HL-60 (cell line): ENCODE results near the gene ST6GALNAC2.

Experiments used
- DNase-seq, 2 experiments: peaks; one replicate each; pipeline ENCODE4 v3.0.0-alpha.2; 2010 to 2020; ENCODE audit warnings: low read depth in 1 of 2, low spot score in 1 of 2
- H3K27ac ChIP-seq: fragments of 250-450 bp; sonication (Bioruptor Pico); replicated peaks from 2 replicates; pipeline ENCODE4 v1.5.1; 2020; ENCODE audit warnings: mild to moderate bottlenecking, moderate library complexity
- H3K27me3 ChIP-seq: fragments of 250-450 bp; sonication (Bioruptor Pico); 2 replicates; pipeline ENCODE4 v1.5.1; 2021; ENCODE audit warnings: mild to moderate bottlenecking, moderate library complexity; ENCODE audit not compliant: insufficient read depth, poor library complexity, severe bottlenecking
- H3K4me3 ChIP-seq: replicated peaks from 2 replicates; pipeline ENCODE4 v1.5.1; 2011; ENCODE audit warnings: mild to moderate bottlenecking, control low read depth, low read length; ENCODE audit not compliant: insufficient read depth
- GABPA ChIP-seq: IDR thresholded peaks from 2 replicates; pipeline ENCODE4 v1.6.1; 2012; ENCODE audit warnings: low read depth
- POLR2AphosphoS5 ChIP-seq: IDR thresholded peaks from 2 replicates; pipeline ENCODE4 v1.6.1; 2012; ENCODE audit warnings: low read depth
- REST ChIP-seq: IDR thresholded peaks from 2 replicates; pipeline ENCODE4 v1.6.1; 2012; ENCODE audit warnings: low read depth; ENCODE audit not compliant: insufficient replicate concordance
- SPI1 ChIP-seq: IDR thresholded peaks from 2 replicates; pipeline ENCODE4 v1.6.1; 2012; ENCODE audit warnings: low read depth, mild to moderate bottlenecking, borderline replicate concordance
- TF ChIP-seq, protein P1 (sequence below): IDR thresholded peaks from one replicate; pipeline ENCODE4 v1.5.1; 2011; ENCODE audit warnings: low read length, control low read depth, inconsistent platforms; ENCODE audit not compliant: insufficient read depth

The ST6GALNAC2 gene

DNA sequence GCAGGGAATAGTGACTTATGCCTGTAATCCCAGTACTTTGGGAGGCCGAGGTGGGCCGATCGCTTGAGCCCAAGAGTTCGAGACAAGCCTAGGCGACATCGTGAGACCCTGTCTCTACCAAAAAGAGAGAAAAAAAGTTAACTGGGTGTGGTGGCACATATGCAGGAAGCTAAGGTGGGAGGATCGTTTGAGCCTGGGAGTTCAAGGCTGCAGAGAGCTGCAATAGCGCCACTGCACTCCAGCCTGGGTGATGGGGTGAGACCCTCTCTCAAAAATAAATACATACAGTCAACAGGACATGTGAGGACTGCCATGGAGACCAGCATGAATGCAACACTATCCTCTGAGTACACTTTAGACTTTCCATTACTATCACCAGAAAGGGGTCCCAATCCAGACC lies 15.4 kb upstream of the ST6GALNAC2 start:
- peak overlapping the region; percentile 78 for H3K27ac ChIP-seq

GRCh38 chr17:76599694-76600460 lies 14.2 kb upstream of the ST6GALNAC2 start:
- Histone ChIP-seq H3K4me3 (no peak overlapping the region), H3K27me3 (no peaks in the 10 kb centered on the region), H3K27ac (peak overlapping the region; percentile 78)
- TF ChIP-seq REST: no peak
- peak; percentile 89 for TF ChIP-seq SPI1
- 0 out of 2 replicates have a peak, but pooled peaks have one; percentile 38 for TF ChIP-seq GABPA
- TF ChIP-seq, protein P1, sequence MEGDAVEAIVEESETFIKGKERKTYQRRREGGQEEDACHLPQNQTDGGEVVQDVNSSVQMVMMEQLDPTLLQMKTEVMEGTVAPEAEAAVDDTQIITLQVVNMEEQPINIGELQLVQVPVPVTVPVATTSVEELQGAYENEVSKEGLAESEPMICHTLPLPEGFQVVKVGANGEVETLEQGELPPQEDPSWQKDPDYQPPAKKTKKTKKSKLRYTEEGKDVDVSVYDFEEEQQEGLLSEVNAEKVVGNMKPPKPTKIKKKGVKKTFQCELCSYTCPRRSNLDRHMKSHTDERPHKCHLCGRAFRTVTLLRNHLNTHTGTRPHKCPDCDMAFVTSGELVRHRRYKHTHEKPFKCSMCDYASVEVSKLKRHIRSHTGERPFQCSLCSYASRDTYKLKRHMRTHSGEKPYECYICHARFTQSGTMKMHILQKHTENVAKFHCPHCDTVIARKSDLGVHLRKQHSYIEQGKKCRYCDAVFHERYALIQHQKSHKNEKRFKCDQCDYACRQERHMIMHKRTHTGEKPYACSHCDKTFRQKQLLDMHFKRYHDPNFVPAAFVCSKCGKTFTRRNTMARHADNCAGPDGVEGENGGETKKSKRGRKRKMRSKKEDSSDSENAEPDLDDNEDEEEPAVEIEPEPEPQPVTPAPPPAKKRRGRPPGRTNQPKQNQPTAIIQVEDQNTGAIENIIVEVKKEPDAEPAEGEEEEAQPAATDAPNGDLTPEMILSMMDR: no peak
- peak in 1 of 2 experiments; percentile 68 for DNase-seq

More for the DNA sequence above, 15.4 kb upstream of the ST6GALNAC2 start:
- Histone ChIP-seq H3K27me3 (no peaks in the 10 kb centered on the region), H3K4me3 (no peak overlapping the region)
- no peak for TF ChIP-seq POLR2AphosphoS5
- TF ChIP-seq REST: no peak
- TF ChIP-seq, protein P1: no peak
- TF ChIP-seq SPI1: no peak
- no peak for TF ChIP-seq GABPA
- no peak for DNase-seq

DNA sequence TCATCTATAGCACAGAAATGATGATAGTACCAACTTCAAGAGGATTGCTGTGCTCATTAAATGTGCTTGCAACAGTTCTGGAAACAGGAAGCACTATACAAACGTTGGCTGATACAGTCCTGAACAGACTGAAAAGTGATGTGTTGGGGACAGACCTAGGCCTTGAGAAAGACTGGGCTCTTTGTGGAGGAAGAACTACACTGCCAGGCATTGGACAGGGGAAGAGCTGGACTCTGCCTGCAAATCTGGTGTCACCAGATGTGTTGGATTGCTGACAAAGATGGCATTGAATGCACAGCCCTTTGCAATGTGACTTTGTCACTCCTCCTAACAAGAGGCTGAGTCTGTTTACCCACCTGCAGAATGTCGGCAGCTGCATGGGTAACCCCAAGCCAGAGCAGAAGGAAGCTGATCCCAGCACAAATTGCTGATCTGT lies 12.4 kb upstream of the ST6GALNAC2 start:
- TF ChIP-seq, protein P1: no peak
- no peak for TF ChIP-seq SPI1
- no peak for TF ChIP-seq REST
- TF ChIP-seq POLR2AphosphoS5: no peak
- TF ChIP-seq GABPA: no peak
- Histone ChIP-seq H3K27me3 (no peaks in the 10 kb centered on the region), H3K4me3 (no peak overlapping the region), H3K27ac (peak overlapping the region; percentile 78)
- peak in 1 of 2 experiments; percentile 84 for DNase-seq
